ENCODE measurements around the gene PRM1. TPM values are rescaled to one million over a fixed set of nuclear protein-coding genes. Genes with fewer than 3 reads are reported as not detected.
A peak's percentile ranks its signal among the peaks of the same experiment; 100 is the strongest.

The PRM1 gene
- total and polyA plus RNA-seq, 2 of the 13 experiments (the other 11 are each of a cell fraction or from before 2014, with no cell fraction given), result not detected

DNA sequence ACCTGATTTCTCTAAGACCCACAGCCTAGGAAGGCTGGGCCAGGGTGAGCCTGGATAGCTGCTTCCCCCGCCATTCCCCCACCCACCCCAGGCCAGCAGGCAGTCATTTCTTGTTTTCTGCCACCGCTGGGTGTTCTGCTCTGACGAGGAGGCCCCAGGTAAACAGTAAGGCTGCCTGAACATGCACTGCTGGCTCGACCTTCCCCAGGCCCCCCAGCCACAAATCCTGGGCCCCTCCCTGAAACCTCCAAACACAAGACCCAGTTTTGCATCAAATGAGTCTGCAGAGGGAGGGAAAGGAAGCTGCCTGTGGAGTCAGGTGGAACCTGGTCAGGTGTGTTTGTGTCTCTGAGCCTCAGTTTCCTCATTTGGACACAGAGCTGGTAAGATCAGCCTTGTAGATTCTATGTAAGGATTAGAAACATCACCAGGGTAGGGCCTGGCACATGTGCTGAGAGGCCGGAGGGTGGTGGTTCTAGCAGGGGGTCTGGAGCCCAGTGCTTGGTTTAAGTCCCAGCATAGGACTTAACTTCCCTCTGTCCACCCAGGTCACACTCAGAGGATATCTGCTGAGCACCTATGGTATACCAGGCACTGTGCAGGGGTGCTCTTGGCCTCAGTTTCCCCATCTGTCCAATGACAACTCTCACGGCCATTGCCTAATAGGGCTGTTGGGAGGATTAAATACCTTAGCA, 18.9 kb upstream of the PRM1 start (continued):
- TF ChIP-seq, protein P1, sequence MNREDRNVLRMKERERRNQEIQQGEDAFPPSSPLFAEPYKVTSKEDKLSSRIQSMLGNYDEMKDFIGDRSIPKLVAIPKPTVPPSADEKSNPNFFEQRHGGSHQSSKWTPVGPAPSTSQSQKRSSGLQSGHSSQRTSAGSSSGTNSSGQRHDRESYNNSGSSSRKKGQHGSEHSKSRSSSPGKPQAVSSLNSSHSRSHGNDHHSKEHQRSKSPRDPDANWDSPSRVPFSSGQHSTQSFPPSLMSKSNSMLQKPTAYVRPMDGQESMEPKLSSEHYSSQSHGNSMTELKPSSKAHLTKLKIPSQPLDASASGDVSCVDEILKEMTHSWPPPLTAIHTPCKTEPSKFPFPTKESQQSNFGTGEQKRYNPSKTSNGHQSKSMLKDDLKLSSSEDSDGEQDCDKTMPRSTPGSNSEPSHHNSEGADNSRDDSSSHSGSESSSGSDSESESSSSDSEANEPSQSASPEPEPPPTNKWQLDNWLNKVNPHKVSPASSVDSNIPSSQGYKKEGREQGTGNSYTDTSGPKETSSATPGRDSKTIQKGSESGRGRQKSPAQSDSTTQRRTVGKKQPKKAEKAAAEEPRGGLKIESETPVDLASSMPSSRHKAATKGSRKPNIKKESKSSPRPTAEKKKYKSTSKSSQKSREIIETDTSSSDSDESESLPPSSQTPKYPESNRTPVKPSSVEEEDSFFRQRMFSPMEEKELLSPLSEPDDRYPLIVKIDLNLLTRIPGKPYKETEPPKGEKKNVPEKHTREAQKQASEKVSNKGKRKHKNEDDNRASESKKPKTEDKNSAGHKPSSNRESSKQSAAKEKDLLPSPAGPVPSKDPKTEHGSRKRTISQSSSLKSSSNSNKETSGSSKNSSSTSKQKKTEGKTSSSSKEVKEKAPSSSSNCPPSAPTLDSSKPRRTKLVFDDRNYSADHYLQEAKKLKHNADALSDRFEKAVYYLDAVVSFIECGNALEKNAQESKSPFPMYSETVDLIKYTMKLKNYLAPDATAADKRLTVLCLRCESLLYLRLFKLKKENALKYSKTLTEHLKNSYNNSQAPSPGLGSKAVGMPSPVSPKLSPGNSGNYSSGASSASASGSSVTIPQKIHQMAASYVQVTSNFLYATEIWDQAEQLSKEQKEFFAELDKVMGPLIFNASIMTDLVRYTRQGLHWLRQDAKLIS (CRISPR knock-in tag; IDR thresholded peaks at IDR 0.05), result no peak
- TF ChIP-seq HHEX (CRISPR knock-in tag; IDR thresholded peaks at IDR 0.05) (no peak), ZNF850 (CRISPR knock-in tag; conservative IDR thresholded peaks at IDR 0.05) (no peak), TBL1XR1 (IDR thresholded peaks at IDR 0.05; ENCODE audit: borderline replicate concordance, low read length, partially characterized antibody) (no peak), E2F5 (CRISPR knock-in tag; conservative IDR thresholded peaks at IDR 0.05) (no peak), ZNF597 (CRISPR knock-in tag; IDR thresholded peaks at IDR 0.05) (no peak), EEA1 (CRISPR knock-in tag; IDR thresholded peaks at IDR 0.05; ENCODE audit: borderline replicate concordance) (no peak), ZNF496 (CRISPR knock-in tag; IDR thresholded peaks at IDR 0.05; ENCODE audit: insufficient replicate concordance) (no peak), ZNF710 (CRISPR knock-in tag; IDR thresholded peaks at IDR 0.05; ENCODE audit: borderline replicate concordance) (no peak; the same call in 1 of the 2 replicates), ZNF547 (CRISPR knock-in tag; IDR thresholded peaks at IDR 0.05) (0 out of 2 replicates have a peak, but pooled peaks have one; percentile 68), ZNF768 (CRISPR knock-in tag; IDR thresholded peaks at IDR 0.05) (no peak)
- TF ChIP-seq, protein P2, sequence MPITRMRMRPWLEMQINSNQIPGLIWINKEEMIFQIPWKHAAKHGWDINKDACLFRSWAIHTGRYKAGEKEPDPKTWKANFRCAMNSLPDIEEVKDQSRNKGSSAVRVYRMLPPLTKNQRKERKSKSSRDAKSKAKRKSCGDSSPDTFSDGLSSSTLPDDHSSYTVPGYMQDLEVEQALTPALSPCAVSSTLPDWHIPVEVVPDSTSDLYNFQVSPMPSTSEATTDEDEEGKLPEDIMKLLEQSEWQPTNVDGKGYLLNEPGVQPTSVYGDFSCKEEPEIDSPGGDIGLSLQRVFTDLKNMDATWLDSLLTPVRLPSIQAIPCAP (CRISPR knock-in tag; IDR thresholded peaks at IDR 0.05; ENCODE audit: low read depth), result no peak; the same call in 1 of the 2 replicates
- TF ChIP-seq, protein P3, sequence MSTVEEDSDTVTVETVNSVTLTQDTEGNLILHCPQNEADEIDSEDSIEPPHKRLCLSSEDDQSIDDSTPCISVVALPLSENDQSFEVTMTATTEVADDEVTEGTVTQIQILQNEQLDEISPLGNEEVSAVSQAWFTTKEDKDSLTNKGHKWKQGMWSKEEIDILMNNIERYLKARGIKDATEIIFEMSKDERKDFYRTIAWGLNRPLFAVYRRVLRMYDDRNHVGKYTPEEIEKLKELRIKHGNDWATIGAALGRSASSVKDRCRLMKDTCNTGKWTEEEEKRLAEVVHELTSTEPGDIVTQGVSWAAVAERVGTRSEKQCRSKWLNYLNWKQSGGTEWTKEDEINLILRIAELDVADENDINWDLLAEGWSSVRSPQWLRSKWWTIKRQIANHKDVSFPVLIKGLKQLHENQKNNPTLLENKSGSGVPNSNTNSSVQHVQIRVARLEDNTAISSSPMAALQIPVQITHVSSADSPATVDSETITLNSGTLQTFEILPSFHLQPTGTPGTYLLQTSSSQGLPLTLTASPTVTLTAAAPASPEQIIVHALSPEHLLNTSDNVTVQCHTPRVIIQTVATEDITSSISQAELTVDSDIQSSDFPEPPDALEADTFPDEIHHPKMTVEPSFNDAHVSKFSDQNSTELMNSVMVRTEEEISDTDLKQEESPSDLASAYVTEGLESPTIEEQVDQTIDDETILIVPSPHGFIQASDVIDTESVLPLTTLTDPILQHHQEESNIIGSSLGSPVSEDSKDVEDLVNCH (CRISPR knock-in tag; IDR thresholded peaks at IDR 0.05), result no peak
- TF ChIP-seq, protein P4, sequence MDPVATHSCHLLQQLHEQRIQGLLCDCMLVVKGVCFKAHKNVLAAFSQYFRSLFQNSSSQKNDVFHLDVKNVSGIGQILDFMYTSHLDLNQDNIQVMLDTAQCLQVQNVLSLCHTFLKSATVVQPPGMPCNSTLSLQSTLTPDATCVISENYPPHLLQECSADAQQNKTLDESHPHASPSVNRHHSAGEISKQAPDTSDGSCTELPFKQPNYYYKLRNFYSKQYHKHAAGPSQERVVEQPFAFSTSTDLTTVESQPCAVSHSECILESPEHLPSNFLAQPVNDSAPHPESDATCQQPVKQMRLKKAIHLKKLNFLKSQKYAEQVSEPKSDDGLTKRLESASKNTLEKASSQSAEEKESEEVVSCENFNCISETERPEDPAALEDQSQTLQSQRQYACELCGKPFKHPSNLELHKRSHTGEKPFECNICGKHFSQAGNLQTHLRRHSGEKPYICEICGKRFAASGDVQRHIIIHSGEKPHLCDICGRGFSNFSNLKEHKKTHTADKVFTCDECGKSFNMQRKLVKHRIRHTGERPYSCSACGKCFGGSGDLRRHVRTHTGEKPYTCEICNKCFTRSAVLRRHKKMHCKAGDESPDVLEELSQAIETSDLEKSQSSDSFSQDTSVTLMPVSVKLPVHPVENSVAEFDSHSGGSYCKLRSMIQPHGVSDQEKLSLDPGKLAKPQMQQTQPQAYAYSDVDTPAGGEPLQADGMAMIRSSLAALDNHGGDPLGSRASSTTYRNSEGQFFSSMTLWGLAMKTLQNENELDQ (CRISPR knock-in tag; IDR thresholded peaks at IDR 0.05; ENCODE audit: borderline replicate concordance), result no peak
